HCT116 (cell line): ENCODE results near the gene WASL. TPM values are rescaled to one million over a fixed set of nuclear protein-coding genes. Genes with fewer than 3 reads are reported as not detected.
"Not testable (repeated sequence)": the region's sequence is repeated elsewhere in the genome, so short reads cannot be mapped to it uniquely, and the experiment has no call there.

Experiments used
- ATAC-seq: fragments of 200-7000 bp; cut with Tn5 transposase; 2 replicates; pipeline ENCODE4 v1.9.1; 2020; ENCODE audit warnings: mild to moderate bottlenecking, moderate library complexity
- BruUV-seq: library from RNA; stranded (reverse); fragments of 400-500 nt; replicated peaks from 2 replicates; lab custom pipeline; 2021; lab: Mats Ljungman, UMichigan
- CTCF ChIA-PET: fragments of 300-600 bp; sonication (Branson Sonifier 250); formaldehyde crosslinking; loops from one replicate; lab custom pipeline; 2021; ENCODE audit warnings: antibody characterized with exemption; lab: Charles Lee
- POLR2A ChIA-PET: fragments of 300-600, 350-600 bp; sonication (Branson Sonifier 250); formaldehyde crosslinking; loops from one replicate; lab custom pipeline; 2021; ENCODE audit warnings: antibody characterized with exemption; lab: Charles Lee
- RAD21 ChIA-PET, 2 experiments: fragments of 300-600 bp; sonication (Branson Sonifier 250); formaldehyde crosslinking; loops; one replicate each; lab custom pipeline; 2023; ENCODE audit warnings: low total read pairs in 2 of 2; ENCODE audit not compliant: uncharacterized antibody in 2 of 2, unreplicated experiment in 2 of 2, low non-redundant PET in 1 of 2; lab: Charles Lee
- DNase-seq: peaks from one replicate; pipeline ENCODE4 v3.0.0-alpha.2; 2010; ENCODE audit warnings: low read depth, low spot score
- H2AFZ ChIP-seq: fragments of 200-600 bp; shearing (Covaris generic), sonication (generic); 2 replicates; pipeline ENCODE4 v1.6.1; 2017; ENCODE audit warnings: low read depth, mixed run types, mixed read lengths, antibody characterized with exemption, low read length; ENCODE audit not compliant: poor library complexity, severe bottlenecking
- H3K27ac ChIP-seq: 2 replicates; pipeline ENCODE4 v1.5.1; 2012; ENCODE audit warnings: low read depth, low read length
- H3K27me3 ChIP-seq: fragments of 200-600 bp; sonication (generic); 2 replicates; pipeline ENCODE4 v1.6.1; 2016; ENCODE audit warnings: mixed run types, low read length, mixed read lengths; ENCODE audit not compliant: insufficient read depth
- H3K36me3 ChIP-seq, 2 experiments: fragments of 200-500 bp in 1 of 2; fragments of 200-600 bp in 1 of 2; sonication (Bioruptor generic) in 1 of 2; sonication (generic) in 1 of 2; 2 replicates each; pipeline versions ENCODE4 v1.5.1 to v1.6.1; 2014 to 2016; ENCODE audit warnings: low read length in 2 of 2, inconsistent platforms in 1 of 2, mixed read lengths in 1 of 2, mixed run types in 1 of 2; ENCODE audit not compliant: insufficient read depth in 2 of 2, control insufficient read depth in 1 of 2
- H3K4me1 ChIP-seq, 2 experiments: fragments of 200-600 bp in 1 of 2; sonication (generic) in 1 of 2; 2 replicates each; pipeline versions ENCODE4 v1.5.1 to v1.6.1; 2012 to 2017; ENCODE audit warnings: low read length in 2 of 2, inconsistent platforms in 1 of 2, mild to moderate bottlenecking in 1 of 2, mixed read lengths in 1 of 2, mixed run types in 1 of 2, moderate library complexity in 1 of 2; ENCODE audit not compliant: insufficient read depth in 2 of 2, control insufficient read depth in 1 of 2
- H3K4me2 ChIP-seq: fragments of 200-600 bp; sonication (generic); 2 replicates; pipeline ENCODE4 v1.6.1; 2017; ENCODE audit warnings: mixed run types, low read length, mixed read lengths
- H3K4me3 ChIP-seq, 2 experiments: fragments of 200-600 bp in 1 of 2; sonication (generic) in 1 of 2; replicated peaks in 1 of 2; 2 replicates each; pipeline ENCODE4 v1.5.1; 2011 to 2016; ENCODE audit warnings: low read length in 2 of 2, control low read depth in 1 of 2, low read depth in 1 of 2, mild to moderate bottlenecking in 1 of 2, mixed read lengths in 1 of 2, mixed run types in 1 of 2
- H3K79me2 ChIP-seq: fragments of 200-600 bp; sonication (generic); 2 replicates; pipeline ENCODE4 v1.6.1; 2017; ENCODE audit warnings: mild to moderate bottlenecking, mixed run types, low read length, moderate library complexity, mixed read lengths; ENCODE audit not compliant: insufficient read depth
- H3K9ac ChIP-seq: fragments of 200-600 bp; sonication (generic); 2 replicates; pipeline ENCODE4 v1.6.1; 2016; ENCODE audit warnings: low read length, mixed read lengths
- H3K9me2 ChIP-seq: fragments of 200-600 bp; sonication (generic), shearing (Covaris generic); 2 replicates; pipeline ENCODE4 v1.6.1; 2017; ENCODE audit warnings: mixed run types, mild to moderate bottlenecking, moderate library complexity; ENCODE audit not compliant: insufficient read depth
- H3K9me3 ChIP-seq, 2 experiments: fragments of 200-500 bp in 1 of 2; fragments of 200-600 bp in 1 of 2; sonication (Bioruptor generic) in 1 of 2; sonication (generic) in 1 of 2; 2 replicates each; pipeline ENCODE4 v1.6.1; 2014 to 2017; ENCODE audit warnings: low read length in 2 of 2, mixed read lengths in 2 of 2, inconsistent platforms in 1 of 2, low read depth in 1 of 2, mild to moderate bottlenecking in 1 of 2, mixed run types in 1 of 2, moderate library complexity in 1 of 2; ENCODE audit not compliant: control insufficient read depth in 1 of 2, insufficient read depth in 1 of 2
- H4K20me1 ChIP-seq: fragments of 200-600 bp; sonication (generic), shearing (Covaris generic); 2 replicates; pipeline ENCODE4 v1.6.1; 2017; ENCODE audit warnings: mixed run types, mild to moderate bottlenecking, moderate library complexity; ENCODE audit not compliant: insufficient read depth
- ATF3 ChIP-seq: IDR thresholded peaks from 2 replicates; pipeline ENCODE4 v1.6.1; 2012
- CEBPB ChIP-seq: IDR thresholded peaks from 2 replicates; pipeline ENCODE4 v1.6.1; 2012; ENCODE audit warnings: low read depth
- CTCF ChIP-seq, 3 experiments: fragments of 200-600 bp in 1 of 3; sonication (generic) in 1 of 3; IDR thresholded peaks in 2 of 3; conservative IDR thresholded peaks in 1 of 3; 2 replicates each; pipeline ENCODE4 v1.5.1; 2012 to 2017; ENCODE audit warnings: low read depth in 2 of 3, low read length in 2 of 3, antibody characterized with exemption in 1 of 3, borderline replicate concordance in 1 of 3, control low read depth in 1 of 3, mild to moderate bottlenecking in 1 of 3, mixed read lengths in 1 of 3, mixed run types in 1 of 3, moderate library complexity in 1 of 3; ENCODE audit not compliant: insufficient read depth in 1 of 3
- EZH2 ChIP-seq: fragments of 200-600 bp; sonication (generic); IDR thresholded peaks from 2 replicates; pipeline ENCODE4 v1.6.1; 2017; ENCODE audit warnings: antibody characterized with exemption, mixed run types
- EZH2phosphoT487 ChIP-seq: fragments of 200-600 bp; IDR thresholded peaks from 2 replicates; pipeline ENCODE4 v1.6.1; 2018; ENCODE audit warnings: antibody characterized with exemption, borderline replicate concordance
- FOSL1 ChIP-seq: IDR thresholded peaks from 2 replicates; pipeline ENCODE4 v1.6.1; 2012; ENCODE audit warnings: low read depth
- POLR2A ChIP-seq: IDR thresholded peaks from 2 replicates; pipeline ENCODE4 v1.7.0; 2011; ENCODE audit warnings: borderline replicate concordance; ENCODE audit not compliant: insufficient read depth, insufficient read length; ENCODE audit errors: extremely low read depth
- RAD21 ChIP-seq: IDR thresholded peaks from 2 replicates; pipeline ENCODE4 v1.6.1; 2012; ENCODE audit warnings: low read depth, mild to moderate bottlenecking
- TCF7L2 ChIP-seq: IDR thresholded peaks from 2 replicates; pipeline ENCODE4 v1.7.0; 2011; ENCODE audit warnings: borderline replicate concordance, inconsistent platforms; ENCODE audit not compliant: insufficient read depth, insufficient read length; ENCODE audit errors: extremely low read depth
- ZBTB33 ChIP-seq: IDR thresholded peaks from 2 replicates; pipeline ENCODE4 v1.6.1; 2011; ENCODE audit warnings: mild to moderate bottlenecking, low read length, moderate library complexity; ENCODE audit not compliant: insufficient replicate concordance; ENCODE audit errors: extremely low read depth
- ZFX ChIP-seq: fragments of 450-650 bp; IDR thresholded peaks from 2 replicates; pipeline ENCODE4 v1.6.1; 2017
- intact Hi-C: fragments of 100-400 bp; cut with micrococcal nuclease; formaldehyde crosslinking; loops from 2 replicates; pipeline ENCODE4 v1.10.0; 2022
- total RNA-seq: library from RNA; stranded (reverse); gene quantifications from one replicate; pipeline ENCODE4 v1.2.1, GENCODE V29; 2021; ENCODE audit not compliant: unreplicated experiment

The WASL gene
- total RNA-seq, 1 experiment from 2014 or later, result 26.2 TPM

- POLR2A ChIA-PET, result no interaction called here
- no peak overlapping the region for H2AFZ ChIP-seq
- no TSS peak for BruUV-seq
- no peaks in the 10 kb centered on the region for H3K79me2 ChIP-seq
- intact Hi-C loops, result loop anchor here (1.0 to 10.0 kb wide), 6 partner anchors 67 to 517 kb away; no protein-coding TSS in a partner anchor
- H3K4me3 ChIP-seq, result no peak overlapping the region
- no peaks in the 10 kb centered on the region for H3K27me3 ChIP-seq
- no peaks in the 10 kb centered on the region for H4K20me1 ChIP-seq
- H3K9ac ChIP-seq, result no peak overlapping the region
- peak; percentile 75; the same call in 1 of the 2 replicates for ATAC-seq
- no peak overlapping the region for H3K4me2 ChIP-seq
- no peak overlapping the region for H3K27ac ChIP-seq
- no peaks in the 10 kb centered on the region for H3K36me3 ChIP-seq
- RAD21 ChIA-PET, result interaction anchor here in 1 of 2 experiments (0.7 kb wide), 1 partner anchor 57 kb away, joined by 4 read pairs; no protein-coding TSS in a partner anchor
- no peaks in the 10 kb centered on the region; the same call in 1 of the 2 replicates for H3K9me2 ChIP-seq
- peaks cover 0 to 8% of the 10 kb centered on the region in 2 experiments; a peak in 1 of 4 replicates for H3K4me1 ChIP-seq
- DNase-seq, result no peak
- CTCF ChIA-PET, result interaction anchor here (0.7 to 3.0 kb wide), 12 partner anchors 9 to 519 kb away, joined by 3 to 23 read pairs (median 6); no protein-coding TSS in a partner anchor
- H3K9me3 ChIP-seq, result no peaks in the 10 kb centered on the region
- TF ChIP-seq EZH2 (no peak), ZFX (no peak), ATF3 (no peak), CTCF (IDR thresholded peaks at IDR 0.05 in 2 of 3, conservative IDR thresholded peaks at IDR 0.05 in 1 of 3; ENCODE audit: borderline replicate concordance in 1 of 3, insufficient read depth in 1 of 3, low read depth in 2 of 3, low read length in 2 of 3) (peak; percentile 49 to 74 (median 65)), FOSL1 (no peak), TCF7L2 (no peak), CEBPB (no peak), POLR2A (no peak), ZBTB33 (no peak), EZH2phosphoT487 (no peak), RAD21 (peak; percentile 86)
- TF ChIP-seq, all 23 proteins: peak for 2
These were observed 113.0 kb downstream of the WASL start for GRCh38 chr7:123635551-123636359.

- CTCF ChIA-PET, result interaction anchor here (0.8 to 1.0 kb wide), 2 partner anchors 48 to 140 kb away, joined by 3 read pairs; no protein-coding TSS in a partner anchor
- H3K9ac ChIP-seq, DNase-seq, H3K79me2 ChIP-seq, H4K20me1 ChIP-seq, H3K4me2 ChIP-seq, BruUV-seq, H3K36me3 ChIP-seq, H3K4me3 ChIP-seq, H3K27me3 ChIP-seq, POLR2A ChIA-PET, ATAC-seq, H3K27ac ChIP-seq, RAD21 ChIA-PET, H3K4me1 ChIP-seq, H3K9me2 ChIP-seq, H3K9me3 ChIP-seq: not testable (repeated sequence)
- intact Hi-C loops, result loop anchor here (2.0 to 10.0 kb wide), 3 partner anchors 139 to 519 kb away; no protein-coding TSS in a partner anchor
- peak overlapping the region; percentile 31 for H2AFZ ChIP-seq
These were observed 114.7 kb downstream of the WASL start for GRCh38 chr7:123634011-123634573.
